H9 (cell line): ENCODE measurements around the gene FOXR1. TPM values are rescaled to one million over a fixed set of nuclear protein-coding genes. Genes with fewer than 3 reads are reported as not detected.

Source experiments
- DNase-seq: peaks from one replicate; pipeline ENCODE4 v3.0.0-alpha.2; 2017
- H2AFZ ChIP-seq: one replicate; pipeline ENCODE4 v1.6.1; 2013; ENCODE audit warnings: mild to moderate bottlenecking, low read length, control low read depth, moderate library complexity
- H2AK5ac ChIP-seq: 2 replicates; pipeline ENCODE4 v1.6.1; 2013; ENCODE audit warnings: low read length, control low read depth, mixed read lengths; ENCODE audit not compliant: insufficient read length
- H2BK120ac ChIP-seq: one replicate; pipeline ENCODE4 v1.6.1; 2013; ENCODE audit warnings: low read depth, mild to moderate bottlenecking, low read length, control low read depth, inconsistent platforms; ENCODE audit not compliant: poor library complexity, severe bottlenecking
- H2BK12ac ChIP-seq: 2 replicates; pipeline ENCODE4 v1.6.1; 2013; ENCODE audit warnings: low read length, control low read depth, mixed read lengths, low read depth; ENCODE audit not compliant: insufficient read length
- H2BK15ac ChIP-seq: 2 replicates; pipeline ENCODE4 v1.6.1; 2013; ENCODE audit warnings: low read depth, low read length, control low read depth
- H2BK20ac ChIP-seq: one replicate; pipeline ENCODE4 v1.6.1; 2013; ENCODE audit warnings: low read depth, mild to moderate bottlenecking, low read length, control low read depth, inconsistent platforms; ENCODE audit not compliant: poor library complexity, severe bottlenecking
- H2BK5ac ChIP-seq: 2 replicates; pipeline ENCODE4 v1.6.1; 2013; ENCODE audit warnings: low read length, control low read depth, mixed read lengths; ENCODE audit not compliant: insufficient read length
- H3K14ac ChIP-seq: 2 replicates; pipeline ENCODE4 v1.6.1; 2013; ENCODE audit warnings: low read length, control low read depth; ENCODE audit not compliant: insufficient read depth
- H3K18ac ChIP-seq: 2 replicates; pipeline ENCODE4 v1.6.1; 2013; ENCODE audit warnings: low read depth, mild to moderate bottlenecking, mixed read lengths, low read length, control low read depth; ENCODE audit not compliant: insufficient read length
- H3K23ac ChIP-seq: 2 replicates; pipeline ENCODE4 v1.6.1; 2013; ENCODE audit warnings: low read length, control low read depth, mixed read lengths, low read depth; ENCODE audit not compliant: insufficient read length
- H3K23me2 ChIP-seq: 2 replicates; pipeline ENCODE4 v1.6.1; 2013; ENCODE audit warnings: low read depth, mild to moderate bottlenecking, mixed read lengths, low read length, control low read depth; ENCODE audit not compliant: insufficient read length, poor library complexity, severe bottlenecking
- H3K27ac ChIP-seq: 2 replicates; pipeline ENCODE4 v1.5.1; 2013; ENCODE audit warnings: low read length, control low read depth, mixed read lengths, low read depth; ENCODE audit not compliant: insufficient read length
- H3K27me3 ChIP-seq: 2 replicates; pipeline ENCODE4 v1.6.1; 2013; ENCODE audit warnings: low read length, control low read depth, inconsistent platforms; ENCODE audit not compliant: insufficient read depth
- H3K4ac ChIP-seq: 2 replicates; pipeline ENCODE4 v1.6.1; 2013; ENCODE audit warnings: low read depth, mild to moderate bottlenecking, control low read depth, inconsistent platforms, low read length, moderate library complexity
- H3K4me1 ChIP-seq: 2 replicates; pipeline ENCODE4 v1.6.1; 2013; ENCODE audit warnings: low read length, control low read depth, inconsistent platforms; ENCODE audit not compliant: insufficient read depth
- H3K4me2 ChIP-seq: 2 replicates; pipeline ENCODE4 v1.6.1; 2013; ENCODE audit warnings: low read length, control low read depth, mixed read lengths; ENCODE audit not compliant: insufficient read length, insufficient read depth
- H3K56ac ChIP-seq: 2 replicates; pipeline ENCODE4 v1.6.1; 2013; ENCODE audit warnings: low read depth, mild to moderate bottlenecking, mixed read lengths, low read length, control low read depth; ENCODE audit not compliant: insufficient read length
- H3K79me1 ChIP-seq: 2 replicates; pipeline ENCODE4 v1.6.1; 2013; ENCODE audit warnings: low read depth, mild to moderate bottlenecking, moderate library complexity, low read length, control low read depth, inconsistent platforms; ENCODE audit not compliant: insufficient read depth, poor library complexity, severe bottlenecking
- H3K79me2 ChIP-seq: 2 replicates; pipeline ENCODE4 v1.6.1; 2013; ENCODE audit warnings: low read length, control low read depth, inconsistent platforms; ENCODE audit not compliant: insufficient read depth
- H3K9ac ChIP-seq: 2 replicates; pipeline ENCODE4 v1.6.1; 2013; ENCODE audit warnings: low read length, control low read depth, mixed read lengths; ENCODE audit not compliant: insufficient read length; ENCODE audit errors: extremely low read depth
- H3K9me3 ChIP-seq: one replicate; pipeline ENCODE4 v1.6.1; 2013; ENCODE audit warnings: low read depth, low read length, inconsistent platforms; ENCODE audit not compliant: control insufficient read depth
- H3T11ph ChIP-seq: one replicate; pipeline ENCODE4 v1.6.1; 2013; ENCODE audit warnings: mild to moderate bottlenecking, low read length, control low read depth, inconsistent platforms
- H4K20me1 ChIP-seq: one replicate; pipeline ENCODE4 v1.6.1; 2013; ENCODE audit not compliant: control insufficient read depth, insufficient read length, insufficient read depth
- H4K5ac ChIP-seq: 2 replicates; pipeline ENCODE4 v1.6.1; 2013; ENCODE audit warnings: low read depth, mild to moderate bottlenecking, mixed read lengths, low read length, control low read depth; ENCODE audit not compliant: insufficient read length
- H4K8ac ChIP-seq: replicated peaks from 2 replicates; pipeline ENCODE4 v1.6.1; 2013; ENCODE audit warnings: low read length, control low read depth, mixed read lengths, low read depth; ENCODE audit not compliant: insufficient read length
- H4K91ac ChIP-seq: 2 replicates; pipeline ENCODE4 v1.6.1; 2013; ENCODE audit warnings: low read depth, mild to moderate bottlenecking, moderate library complexity, mixed read lengths, low read length, control low read depth; ENCODE audit not compliant: insufficient read length
- H3K27ac Mint-ChIP-seq, 3 experiments: 2 replicates in 2 of 3; 3 replicates in 1 of 3; pipeline ENCODE4 v1.8.0; 2020 to 2021; ENCODE audit warnings: mixed read lengths in 3 of 3, mild to moderate bottlenecking in 1 of 3, moderate library complexity in 1 of 3
- H3K27me3 Mint-ChIP-seq: 2 replicates; pipeline ENCODE4 v1.8.0; 2021; ENCODE audit warnings: low read depth, mild to moderate bottlenecking, moderate library complexity, mixed read lengths
- H3K36me3 Mint-ChIP-seq, 3 experiments: 2 replicates in 2 of 3; 3 replicates in 1 of 3; pipeline ENCODE4 v1.8.0; 2020 to 2021; ENCODE audit warnings: low read depth in 3 of 3, mixed read lengths in 3 of 3; ENCODE audit not compliant: insufficient read depth in 1 of 3
- H3K4me1 Mint-ChIP-seq, 2 experiments: 2 replicates each; pipeline ENCODE4 v1.8.0; 2020; ENCODE audit warnings: mixed read lengths in 2 of 2
- H3K4me3 Mint-ChIP-seq, 2 experiments: 2 replicates in 1 of 2; 3 replicates in 1 of 2; pipeline ENCODE4 v1.8.0; 2020 to 2021; ENCODE audit warnings: mild to moderate bottlenecking in 2 of 2, mixed read lengths in 2 of 2, moderate library complexity in 1 of 2
- H3K9me3 Mint-ChIP-seq, 2 experiments: 2 replicates in 1 of 2; 3 replicates in 1 of 2; pipeline ENCODE4 v1.8.0; 2020; ENCODE audit warnings: mild to moderate bottlenecking in 2 of 2, mixed read lengths in 2 of 2, moderate library complexity in 1 of 2
- WGBS: extraction: QIAGEN DNeasy Blood & Tissue Kit; methylation state at CpG from one replicate; pipeline ENCODE4 v1.1.7; 2013; ENCODE audit warnings: missing lambda C conversion rate, low lambda C conversion rate, mixed read lengths; ENCODE audit not compliant: insufficient read length; ENCODE audit errors: extremely low coverage; 5-methylcytosine and 5-hydroxymethylcytosine counted together
- total RNA-seq: library from RNA; stranded (reverse); gene quantifications from 2 replicates; pipeline ENCODE4 v1.2.1, GENCODE V29; 2021
- TF ChIP-seq, protein P1 (sequence below): fragments of 200-600 bp; sonication (generic); conservative IDR thresholded peaks from 3 replicates; pipeline ENCODE4 v1.8.0; 2021; ENCODE audit warnings: antibody characterized with exemption, mild to moderate bottlenecking

Gene FOXR1
- total RNA-seq, 1 experiment from 2014 or later: not detected

DNA sequence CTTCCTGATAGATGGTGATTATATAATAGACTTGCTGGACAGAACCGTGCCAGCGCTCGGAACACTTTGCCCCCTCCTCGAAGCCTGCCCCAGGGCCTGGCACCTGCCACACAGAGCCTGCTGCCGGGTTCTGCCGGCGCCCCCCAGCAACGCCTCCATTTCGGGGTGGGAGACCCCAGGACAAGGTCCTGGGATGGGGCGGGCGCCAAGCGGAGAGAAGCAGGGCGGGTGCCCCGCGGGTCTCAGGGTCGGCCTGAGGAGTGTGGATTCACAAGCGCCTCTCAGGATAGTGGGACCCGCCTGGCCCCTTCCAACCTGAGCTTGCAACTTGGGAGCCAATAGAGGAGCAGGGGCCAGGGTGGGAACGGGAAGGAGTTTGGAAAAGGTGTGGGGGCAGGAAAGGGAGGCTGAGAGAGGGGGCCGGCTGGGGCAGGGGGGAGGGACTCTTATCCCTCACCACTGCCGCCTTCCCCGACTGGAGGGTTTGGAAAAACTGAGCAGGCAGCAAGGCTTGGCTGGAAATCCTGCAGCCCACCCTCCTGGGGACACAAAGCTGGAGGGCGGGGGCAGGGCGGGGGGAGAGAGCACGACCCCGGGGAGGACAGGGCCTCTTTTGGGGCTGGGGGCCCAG lies 42.6 kb upstream of the FOXR1 start:
- H4K5ac ChIP-seq: no peak overlapping the region
- H3K18ac ChIP-seq: no peak overlapping the region
- no peaks in the 10 kb centered on the region for H4K20me1 ChIP-seq
- TF ChIP-seq, protein P1, sequence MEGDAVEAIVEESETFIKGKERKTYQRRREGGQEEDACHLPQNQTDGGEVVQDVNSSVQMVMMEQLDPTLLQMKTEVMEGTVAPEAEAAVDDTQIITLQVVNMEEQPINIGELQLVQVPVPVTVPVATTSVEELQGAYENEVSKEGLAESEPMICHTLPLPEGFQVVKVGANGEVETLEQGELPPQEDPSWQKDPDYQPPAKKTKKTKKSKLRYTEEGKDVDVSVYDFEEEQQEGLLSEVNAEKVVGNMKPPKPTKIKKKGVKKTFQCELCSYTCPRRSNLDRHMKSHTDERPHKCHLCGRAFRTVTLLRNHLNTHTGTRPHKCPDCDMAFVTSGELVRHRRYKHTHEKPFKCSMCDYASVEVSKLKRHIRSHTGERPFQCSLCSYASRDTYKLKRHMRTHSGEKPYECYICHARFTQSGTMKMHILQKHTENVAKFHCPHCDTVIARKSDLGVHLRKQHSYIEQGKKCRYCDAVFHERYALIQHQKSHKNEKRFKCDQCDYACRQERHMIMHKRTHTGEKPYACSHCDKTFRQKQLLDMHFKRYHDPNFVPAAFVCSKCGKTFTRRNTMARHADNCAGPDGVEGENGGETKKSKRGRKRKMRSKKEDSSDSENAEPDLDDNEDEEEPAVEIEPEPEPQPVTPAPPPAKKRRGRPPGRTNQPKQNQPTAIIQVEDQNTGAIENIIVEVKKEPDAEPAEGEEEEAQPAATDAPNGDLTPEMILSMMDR: 0 out of 3 replicates have a peak, but pooled peaks have one; percentile 10
- no peaks in the 10 kb centered on the region for H3K9me3 ChIP-seq
- peaks cover 7% of the 10 kb centered on the region; the same call in 1 of the 2 replicates for H3K79me2 ChIP-seq
- Mint-ChIP-seq H3K27me3 (peaks cover 27% of the 10 kb centered on the region), H3K27ac (peak overlapping the region; percentile 77 to 92 (median 85); a peak in 4 of 7 replicates), H3K9me3 (no peaks in the 10 kb centered on the region), H3K4me1 (peaks cover 41 to 42% of the 10 kb centered on the region in 2 experiments), H3K36me3 (no peaks in the 10 kb centered on the region), H3K4me3 (peak overlapping the region; percentile 89 to 96)
- H3K27ac ChIP-seq: no peak overlapping the region
- H3T11ph ChIP-seq: no peak overlapping the region
- H3K23ac ChIP-seq: no peak overlapping the region
- H3K27me3 ChIP-seq: peaks cover 2% of the 10 kb centered on the region; the same call in 1 of the 2 replicates
- H3K56ac ChIP-seq: no peak overlapping the region
- H2BK20ac ChIP-seq: no peak overlapping the region
- H4K91ac ChIP-seq: no peak overlapping the region
- no peak overlapping the region for H3K9ac ChIP-seq
- peaks cover 5% of the 10 kb centered on the region; the same call in 1 of the 2 replicates for H3K4me1 ChIP-seq
- H2BK12ac ChIP-seq: no peak overlapping the region
- no peaks in the 10 kb centered on the region for H3K79me1 ChIP-seq
- H2BK120ac ChIP-seq: no peak overlapping the region
- H2BK15ac ChIP-seq: no peak overlapping the region
- no peak overlapping the region for H2BK5ac ChIP-seq
- H3K14ac ChIP-seq: no peak overlapping the region
- no peak overlapping the region for H2AFZ ChIP-seq
- no peak for DNase-seq
- no peak overlapping the region for H2AK5ac ChIP-seq
- no peak overlapping the region for H4K8ac ChIP-seq
- no peak overlapping the region for H3K4ac ChIP-seq
- WGBS: no CpG with 5 or more reads among the region's 26 CpGs
- peaks cover 30% of the 10 kb centered on the region for H3K23me2 ChIP-seq
- peak overlapping the region; percentile 86 for H3K4me2 ChIP-seq
